Measurements from ENCODE around the gene HIVEP3.

DNA sequence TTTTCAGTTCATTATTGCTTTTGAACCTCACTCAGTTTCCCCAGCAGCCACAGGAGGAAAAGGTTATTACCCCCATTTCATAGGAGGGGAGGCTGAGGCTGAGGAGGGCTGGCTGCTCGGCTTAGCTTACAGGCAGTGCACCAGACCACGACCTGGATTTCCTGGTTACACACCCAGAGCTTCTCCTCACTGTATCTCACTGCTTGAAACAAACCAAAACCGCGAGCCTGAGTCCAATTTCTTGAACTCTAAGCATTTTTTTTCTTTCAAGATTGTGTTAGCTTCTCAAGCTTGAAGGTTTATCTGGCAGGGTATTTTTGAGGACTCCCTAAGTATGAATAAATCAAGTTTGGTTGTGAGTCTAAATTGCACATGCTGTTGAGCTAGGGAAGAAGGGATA lies 245.3 kb downstream of the HIVEP3 start:
- TF ChIP-seq, protein P1, sequence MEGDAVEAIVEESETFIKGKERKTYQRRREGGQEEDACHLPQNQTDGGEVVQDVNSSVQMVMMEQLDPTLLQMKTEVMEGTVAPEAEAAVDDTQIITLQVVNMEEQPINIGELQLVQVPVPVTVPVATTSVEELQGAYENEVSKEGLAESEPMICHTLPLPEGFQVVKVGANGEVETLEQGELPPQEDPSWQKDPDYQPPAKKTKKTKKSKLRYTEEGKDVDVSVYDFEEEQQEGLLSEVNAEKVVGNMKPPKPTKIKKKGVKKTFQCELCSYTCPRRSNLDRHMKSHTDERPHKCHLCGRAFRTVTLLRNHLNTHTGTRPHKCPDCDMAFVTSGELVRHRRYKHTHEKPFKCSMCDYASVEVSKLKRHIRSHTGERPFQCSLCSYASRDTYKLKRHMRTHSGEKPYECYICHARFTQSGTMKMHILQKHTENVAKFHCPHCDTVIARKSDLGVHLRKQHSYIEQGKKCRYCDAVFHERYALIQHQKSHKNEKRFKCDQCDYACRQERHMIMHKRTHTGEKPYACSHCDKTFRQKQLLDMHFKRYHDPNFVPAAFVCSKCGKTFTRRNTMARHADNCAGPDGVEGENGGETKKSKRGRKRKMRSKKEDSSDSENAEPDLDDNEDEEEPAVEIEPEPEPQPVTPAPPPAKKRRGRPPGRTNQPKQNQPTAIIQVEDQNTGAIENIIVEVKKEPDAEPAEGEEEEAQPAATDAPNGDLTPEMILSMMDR (IDR thresholded peaks at IDR 0.05) = no peak
- TF ChIP-seq, protein P2, sequence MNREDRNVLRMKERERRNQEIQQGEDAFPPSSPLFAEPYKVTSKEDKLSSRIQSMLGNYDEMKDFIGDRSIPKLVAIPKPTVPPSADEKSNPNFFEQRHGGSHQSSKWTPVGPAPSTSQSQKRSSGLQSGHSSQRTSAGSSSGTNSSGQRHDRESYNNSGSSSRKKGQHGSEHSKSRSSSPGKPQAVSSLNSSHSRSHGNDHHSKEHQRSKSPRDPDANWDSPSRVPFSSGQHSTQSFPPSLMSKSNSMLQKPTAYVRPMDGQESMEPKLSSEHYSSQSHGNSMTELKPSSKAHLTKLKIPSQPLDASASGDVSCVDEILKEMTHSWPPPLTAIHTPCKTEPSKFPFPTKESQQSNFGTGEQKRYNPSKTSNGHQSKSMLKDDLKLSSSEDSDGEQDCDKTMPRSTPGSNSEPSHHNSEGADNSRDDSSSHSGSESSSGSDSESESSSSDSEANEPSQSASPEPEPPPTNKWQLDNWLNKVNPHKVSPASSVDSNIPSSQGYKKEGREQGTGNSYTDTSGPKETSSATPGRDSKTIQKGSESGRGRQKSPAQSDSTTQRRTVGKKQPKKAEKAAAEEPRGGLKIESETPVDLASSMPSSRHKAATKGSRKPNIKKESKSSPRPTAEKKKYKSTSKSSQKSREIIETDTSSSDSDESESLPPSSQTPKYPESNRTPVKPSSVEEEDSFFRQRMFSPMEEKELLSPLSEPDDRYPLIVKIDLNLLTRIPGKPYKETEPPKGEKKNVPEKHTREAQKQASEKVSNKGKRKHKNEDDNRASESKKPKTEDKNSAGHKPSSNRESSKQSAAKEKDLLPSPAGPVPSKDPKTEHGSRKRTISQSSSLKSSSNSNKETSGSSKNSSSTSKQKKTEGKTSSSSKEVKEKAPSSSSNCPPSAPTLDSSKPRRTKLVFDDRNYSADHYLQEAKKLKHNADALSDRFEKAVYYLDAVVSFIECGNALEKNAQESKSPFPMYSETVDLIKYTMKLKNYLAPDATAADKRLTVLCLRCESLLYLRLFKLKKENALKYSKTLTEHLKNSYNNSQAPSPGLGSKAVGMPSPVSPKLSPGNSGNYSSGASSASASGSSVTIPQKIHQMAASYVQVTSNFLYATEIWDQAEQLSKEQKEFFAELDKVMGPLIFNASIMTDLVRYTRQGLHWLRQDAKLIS (CRISPR knock-in tag; IDR thresholded peaks at IDR 0.05; ENCODE audit: borderline replicate concordance) = no peak
- TF ChIP-seq FOXJ3 (CRISPR knock-in tag; IDR thresholded peaks at IDR 0.05; ENCODE audit: borderline replicate concordance) = no peak
- TF ChIP-seq, protein P3, sequence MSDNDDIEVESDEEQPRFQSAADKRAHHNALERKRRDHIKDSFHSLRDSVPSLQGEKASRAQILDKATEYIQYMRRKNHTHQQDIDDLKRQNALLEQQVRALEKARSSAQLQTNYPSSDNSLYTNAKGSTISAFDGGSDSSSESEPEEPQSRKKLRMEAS (CRISPR knock-in tag; IDR thresholded peaks at IDR 0.05) = no peak
- TF ChIP-seq KAT7 (CRISPR knock-in tag; IDR thresholded peaks at IDR 0.05; ENCODE audit: borderline replicate concordance) = no peak
- TF ChIP-seq, protein P4, sequence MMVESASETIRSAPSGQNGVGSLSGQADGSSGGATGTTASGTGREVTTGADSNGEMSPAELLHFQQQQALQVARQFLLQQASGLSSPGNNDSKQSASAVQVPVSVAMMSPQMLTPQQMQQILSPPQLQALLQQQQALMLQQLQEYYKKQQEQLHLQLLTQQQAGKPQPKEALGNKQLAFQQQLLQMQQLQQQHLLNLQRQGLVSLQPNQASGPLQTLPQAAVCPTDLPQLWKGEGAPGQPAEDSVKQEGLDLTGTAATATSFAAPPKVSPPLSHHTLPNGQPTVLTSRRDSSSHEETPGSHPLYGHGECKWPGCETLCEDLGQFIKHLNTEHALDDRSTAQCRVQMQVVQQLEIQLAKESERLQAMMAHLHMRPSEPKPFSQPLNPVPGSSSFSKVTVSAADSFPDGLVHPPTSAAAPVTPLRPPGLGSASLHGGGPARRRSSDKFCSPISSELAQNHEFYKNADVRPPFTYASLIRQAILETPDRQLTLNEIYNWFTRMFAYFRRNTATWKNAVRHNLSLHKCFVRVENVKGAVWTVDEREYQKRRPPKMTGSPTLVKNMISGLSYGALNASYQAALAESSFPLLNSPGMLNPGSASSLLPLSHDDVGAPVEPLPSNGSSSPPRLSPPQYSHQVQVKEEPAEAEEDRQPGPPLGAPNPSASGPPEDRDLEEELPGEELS (CRISPR knock-in tag; IDR thresholded peaks at IDR 0.05) = no peak
- no peak for TF ChIP-seq NFE2L1 (CRISPR knock-in tag; IDR thresholded peaks at IDR 0.05)
- TF ChIP-seq ELF4 (CRISPR knock-in tag; IDR thresholded peaks at IDR 0.05; ENCODE audit: low read depth) = no peak
- TF ChIP-seq FOXP1 (CRISPR knock-in tag; IDR thresholded peaks at IDR 0.05; ENCODE audit: borderline replicate concordance) = no peak

Measured in WTC11 (cell line).